Keratinocyte (primary cell): ENCODE measurements around the gene STARD10. TPM values are rescaled to one million over a fixed set of nuclear protein-coding genes. Genes with fewer than 3 reads are reported as not detected.

Experiments
- DNase-seq: peaks from one replicate; pipeline ENCODE4 v3.0.0-alpha.2; 2011; ENCODE audit warnings: low read depth, missing footprints, low spot score
- FAIRE-seq: peaks from 2 replicates; lab custom pipeline; 2011; peaks lifted over from hg19 to GRCh38; lab: Jason Lieb, UNC
- H2AFZ ChIP-seq: 2 replicates; pipeline ENCODE4 v1.6.0; 2012; ENCODE audit warnings: low read length, control low read depth, inconsistent platforms; ENCODE audit not compliant: control insufficient read depth
- H3K27ac ChIP-seq: 2 replicates; pipeline ENCODE4 v1.5.1; 2011; ENCODE audit warnings: low read length; ENCODE audit not compliant: control insufficient read depth, insufficient read depth
- H3K27me3 ChIP-seq: 3 replicates; pipeline ENCODE4 v1.6.0; 2011; ENCODE audit warnings: low read length; ENCODE audit not compliant: control insufficient read depth, insufficient read depth; ENCODE audit errors: extremely low read depth
- H3K36me3 ChIP-seq, 2 experiments: 2 replicates in 1 of 2; 3 replicates in 1 of 2; pipeline ENCODE4 v1.5.1; 2011; ENCODE audit warnings: low read length in 2 of 2, mild to moderate bottlenecking in 1 of 2; ENCODE audit not compliant: control insufficient read depth in 2 of 2, insufficient read depth in 2 of 2; ENCODE audit errors: extremely low read depth in 1 of 2
- H3K4me1 ChIP-seq: 3 replicates; pipeline ENCODE4 v1.5.1; 2011; ENCODE audit warnings: low read length; ENCODE audit not compliant: control insufficient read depth, insufficient read depth; ENCODE audit errors: extremely low read depth
- H3K4me2 ChIP-seq: 3 replicates; pipeline ENCODE4 v1.6.0; 2011; ENCODE audit warnings: low read depth, low read length; ENCODE audit not compliant: control insufficient read depth, insufficient read depth; ENCODE audit errors: extremely low read depth
- H3K4me3 ChIP-seq, 3 experiments: fragments of 200-600 bp in 1 of 3; sonication (generic) in 1 of 3; 2 replicates in 2 of 3; 3 replicates in 1 of 3; pipeline ENCODE4 v1.5.1; 2011 to 2016; ENCODE audit warnings: low read length in 3 of 3, mild to moderate bottlenecking in 3 of 3, control low read depth in 2 of 3, inconsistent platforms in 1 of 3, low read depth in 1 of 3, mixed read lengths in 1 of 3, mixed run types in 1 of 3, moderate library complexity in 1 of 3; ENCODE audit not compliant: control insufficient read depth in 2 of 3, insufficient read depth in 2 of 3; ENCODE audit errors: extremely low read depth in 1 of 3
- H3K79me2 ChIP-seq: 2 replicates; pipeline ENCODE4 v1.6.0; 2012; ENCODE audit warnings: low read length; ENCODE audit not compliant: control insufficient read depth, insufficient read depth
- H3K9ac ChIP-seq: 3 replicates; pipeline ENCODE4 v1.6.0; 2011; ENCODE audit warnings: low read length; ENCODE audit not compliant: control insufficient read depth, insufficient read depth; ENCODE audit errors: extremely low read depth
- H3K9me1 ChIP-seq: 3 replicates; pipeline ENCODE4 v1.6.0; 2011; ENCODE audit warnings: low read length; ENCODE audit not compliant: control insufficient read depth, insufficient read depth; ENCODE audit errors: extremely low read depth
- H3K9me3 ChIP-seq: 2 replicates; pipeline ENCODE4 v1.5.1; 2012; ENCODE audit warnings: low read depth, low read length; ENCODE audit not compliant: control insufficient read depth
- H4K20me1 ChIP-seq: 3 replicates; pipeline ENCODE4 v1.6.0; 2011; ENCODE audit warnings: low read length; ENCODE audit not compliant: control insufficient read depth, insufficient read depth; ENCODE audit errors: extremely low read depth
- CTCF ChIP-seq, 3 experiments: IDR thresholded peaks in 1 of 3; conservative IDR thresholded peaks in 1 of 3; optimal IDR thresholded peaks in 1 of 3; 2 replicates in 2 of 3; 3 replicates in 1 of 3; pipeline versions ENCODE3 to v1.5.1; 2011; ENCODE audit warnings: low read length in 3 of 3, mild to moderate bottlenecking in 3 of 3, moderate library complexity in 2 of 3, control low read depth in 1 of 3, inconsistent platforms in 1 of 3; ENCODE audit not compliant: insufficient read depth in 2 of 3; ENCODE audit errors: extremely low read depth in 1 of 3
- EZH2 ChIP-seq: IDR thresholded peaks from one replicate; pipeline ENCODE4 v1.6.1; 2012; ENCODE audit warnings: inconsistent platforms, mild to moderate bottlenecking, low read length, moderate library complexity
- dilution Hi-C: fragments of 300-500 bp; cut with MboI; formaldehyde crosslinking; loops from one replicate; pipeline ENCODE4 v1.7.0; 2020; ENCODE audit warnings: low sequenced_read_pairs; ENCODE audit not compliant: extremely low pct_ligation_motif_present
- polyA plus RNA-seq, 5 experiments: library from polyadenylated mRNA; depleted of rRNA in 3 of 5; stranded (reverse) in 3 of 5; stranded (forward) in 1 of 5; unstranded in 1 of 5; fragments of >200 nt; gene quantifications; 1 replicate in 1 of 5; 2 replicates in 3 of 5; 3 replicates in 1 of 5; pipeline versions ENCODE4 v1.2.1 to v1.2.3, GENCODE V29; 2011 to 2012; ENCODE audit warnings: missing spikeins in 2 of 5, low read depth in 1 of 5, low replicate concordance in 1 of 5

Gene STARD10
- polyA plus RNA-seq, 1 donor (not counting 4 experiments of a cell fraction or from before 2014, with no cell fraction given): 67.0 TPM

- no peak overlapping the region for H2AFZ ChIP-seq
- dilution Hi-C loops: loop anchor here (10.0 kb wide), 1 partner anchor 61 kb away; the partner anchor contains the start of gene ATG16L2
Observed at GRCh38 chr11:72753341-72754148, 40.3 kb downstream of the STARD10 start.

GRCh38 chr11:72752088-72752914, 41.5 kb downstream of the STARD10 start, which contains the start of gene ARAP1:
ARAP1 (minus strand) TSS chr11:72752408; CDS start chr11:72727128, 25,280 bp downstream.
- FAIRE-seq (no peak), DNase-seq (peak; percentile 84)
- dilution Hi-C loops: loop anchor here (10.0 kb wide), 1 partner anchor 62 kb away; the partner anchor contains the start of gene ATG16L2

More at GRCh38 chr11:72753341-72754148, 40.3 kb downstream of the STARD10 start:
- H3K4me2 ChIP-seq: no peak overlapping the region
- no peaks in the 10 kb centered on the region for H3K27me3 ChIP-seq
- no peaks in the 10 kb centered on the region for H3K9me1 ChIP-seq
- TF ChIP-seq EZH2 (no peak), CTCF (optimal IDR thresholded peaks at IDR 0.05 in 1 of 3, IDR thresholded peaks at IDR 0.05 in 1 of 3, conservative IDR thresholded peaks at IDR 0.05 in 1 of 3; ENCODE audit: extremely low read depth in 1 of 3, insufficient read depth in 2 of 3, low read length in 3 of 3) (peak in 1 of 3 experiments; percentile 24)
- peaks cover 0 to 5% of the 10 kb centered on the region in 2 experiments for H3K36me3 ChIP-seq
- no peak for FAIRE-seq
- H3K9me3 ChIP-seq: no peaks in the 10 kb centered on the region
- no peak overlapping the region for H3K27ac ChIP-seq
- no peak overlapping the region for H3K4me3 ChIP-seq
- H3K4me1 ChIP-seq: peaks cover 24% of the 10 kb centered on the region
- no peak for DNase-seq
- no peaks in the 10 kb centered on the region for H4K20me1 ChIP-seq
- H3K79me2 ChIP-seq: peaks cover 13% of the 10 kb centered on the region
- no peak overlapping the region for H3K9ac ChIP-seq

More at GRCh38 chr11:72752088-72752914, 41.5 kb downstream of the STARD10 start, which contains the start of gene ARAP1:
- Histone ChIP-seq H3K79me2 (peaks cover 18% of the 10 kb centered on the region), H3K36me3 (peaks cover 1 to 4% of the 10 kb centered on the region in 2 experiments), H2AFZ (peak within 1 kb of the TSS; percentile 89), H3K4me3 (peak within 1 kb of the TSS; percentile 71 to 96 (median 90)), H3K4me2 (peak within 1 kb of the TSS; percentile 94), H3K9me1 (no peaks in the 10 kb centered on the region), H3K27ac (peak within 1 kb of the TSS; percentile 61), H4K20me1 (peaks cover 3% of the 10 kb centered on the region), H3K9me3 (no peaks in the 10 kb centered on the region), H3K4me1 (peaks cover 24% of the 10 kb centered on the region), H3K27me3 (no peaks in the 10 kb centered on the region), H3K9ac (peak within 1 kb of the TSS; percentile 74)
- TF ChIP-seq EZH2 (no peak), CTCF (optimal IDR thresholded peaks at IDR 0.05 in 1 of 3, IDR thresholded peaks at IDR 0.05 in 1 of 3, conservative IDR thresholded peaks at IDR 0.05 in 1 of 3; ENCODE audit: extremely low read depth in 1 of 3, insufficient read depth in 2 of 3, low read length in 3 of 3) (no peak)
